ENCODE results near the gene FA2H.

- TF ChIP-seq, protein P1, sequence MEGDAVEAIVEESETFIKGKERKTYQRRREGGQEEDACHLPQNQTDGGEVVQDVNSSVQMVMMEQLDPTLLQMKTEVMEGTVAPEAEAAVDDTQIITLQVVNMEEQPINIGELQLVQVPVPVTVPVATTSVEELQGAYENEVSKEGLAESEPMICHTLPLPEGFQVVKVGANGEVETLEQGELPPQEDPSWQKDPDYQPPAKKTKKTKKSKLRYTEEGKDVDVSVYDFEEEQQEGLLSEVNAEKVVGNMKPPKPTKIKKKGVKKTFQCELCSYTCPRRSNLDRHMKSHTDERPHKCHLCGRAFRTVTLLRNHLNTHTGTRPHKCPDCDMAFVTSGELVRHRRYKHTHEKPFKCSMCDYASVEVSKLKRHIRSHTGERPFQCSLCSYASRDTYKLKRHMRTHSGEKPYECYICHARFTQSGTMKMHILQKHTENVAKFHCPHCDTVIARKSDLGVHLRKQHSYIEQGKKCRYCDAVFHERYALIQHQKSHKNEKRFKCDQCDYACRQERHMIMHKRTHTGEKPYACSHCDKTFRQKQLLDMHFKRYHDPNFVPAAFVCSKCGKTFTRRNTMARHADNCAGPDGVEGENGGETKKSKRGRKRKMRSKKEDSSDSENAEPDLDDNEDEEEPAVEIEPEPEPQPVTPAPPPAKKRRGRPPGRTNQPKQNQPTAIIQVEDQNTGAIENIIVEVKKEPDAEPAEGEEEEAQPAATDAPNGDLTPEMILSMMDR (IDR thresholded peaks at IDR 0.05): no peak
- TF ChIP-seq POLR2A (IDR thresholded peaks at IDR 0.05): no peak
Measured at GRCh38 chr16:74788108-74788507, 13.5 kb upstream of the FA2H start.
